GM19328 (cell line): Measurements from ENCODE around the gene KRTAP12-4.
"Not testable (repeated sequence)": the region's sequence is repeated elsewhere in the genome, so short reads cannot be mapped to it uniquely, and the experiment has no call there.

Source experiments
- ATAC-seq: cut with Tn5 transposase; IDR thresholded peaks from one replicate; pipeline ENCODE4 v1.9.1; 2021; ENCODE audit warnings: mild to moderate bottlenecking, moderate library complexity; ENCODE audit not compliant: unreplicated experiment

The KRTAP12-4 gene

DNA sequence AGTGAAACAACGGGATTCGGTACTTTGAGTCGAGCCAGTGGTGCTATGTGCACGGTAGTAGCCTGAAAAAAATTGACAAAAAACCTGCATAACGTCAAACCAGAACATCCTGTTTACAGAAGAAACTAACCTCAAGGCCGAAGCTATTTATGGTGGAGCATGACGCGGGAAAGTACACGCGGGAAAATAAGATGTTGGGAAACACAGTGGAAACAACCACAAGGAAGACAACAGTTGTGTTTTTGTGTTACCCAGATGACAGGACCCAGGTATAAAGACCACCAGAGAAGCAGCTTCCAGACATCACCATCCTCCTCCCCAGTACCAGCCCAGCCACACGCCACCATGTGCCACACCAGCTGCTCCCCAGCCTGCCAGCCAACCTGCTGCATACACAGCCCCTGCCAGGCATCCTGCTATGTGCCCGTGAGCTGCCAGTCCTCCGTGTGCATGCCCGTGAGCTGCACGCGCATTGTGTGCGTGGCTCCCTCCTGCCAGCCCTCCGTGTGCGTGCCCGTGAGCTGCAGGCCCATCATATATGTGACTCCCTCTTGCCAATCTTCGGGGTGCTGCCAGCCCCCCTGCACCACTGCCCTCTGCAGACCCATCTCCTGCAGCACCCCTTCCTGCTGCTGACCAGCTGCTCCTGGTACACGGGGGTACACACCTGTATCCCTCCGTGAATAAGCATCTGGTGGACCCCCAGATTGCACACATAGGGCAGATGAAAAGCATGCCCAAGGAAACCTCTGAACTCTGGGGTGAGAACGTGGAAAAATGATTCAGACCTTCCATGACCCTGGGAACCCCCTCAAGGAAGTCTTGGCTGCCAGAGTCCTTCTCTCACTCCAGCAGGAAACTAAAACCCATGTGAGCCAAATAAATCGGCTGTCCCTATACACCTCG is 3.4 kb upstream of the KRTAP12-4 start, which contains the start of gene KRTAP12-3:
Gene KRTAP12-3 (plus strand): TSS at position 298 of the 906 bp plus-strand sequence. CDS start 48 bp downstream, at position 346.
- no peak for ATAC-seq

DNA sequence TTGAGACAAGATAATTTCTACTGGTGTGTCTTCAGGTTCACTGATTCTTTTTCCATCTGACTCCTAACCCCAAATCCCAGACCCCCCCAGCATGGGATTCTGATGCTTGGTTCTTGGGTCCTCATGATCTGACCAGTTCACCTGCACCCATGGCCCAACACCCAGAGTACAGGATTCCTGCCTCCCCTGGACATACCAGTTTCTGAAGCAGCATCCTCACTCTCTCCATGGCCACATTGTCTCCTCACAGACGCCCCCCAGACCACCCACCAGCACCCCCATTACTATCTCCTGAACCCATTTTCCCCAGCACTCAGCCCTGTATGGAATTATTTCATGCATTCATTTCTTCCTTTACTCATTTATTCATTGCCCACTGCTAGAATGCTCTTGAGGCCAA is 2.4 kb upstream of the KRTAP12-4 start:
- ATAC-seq: no peak

DNA sequence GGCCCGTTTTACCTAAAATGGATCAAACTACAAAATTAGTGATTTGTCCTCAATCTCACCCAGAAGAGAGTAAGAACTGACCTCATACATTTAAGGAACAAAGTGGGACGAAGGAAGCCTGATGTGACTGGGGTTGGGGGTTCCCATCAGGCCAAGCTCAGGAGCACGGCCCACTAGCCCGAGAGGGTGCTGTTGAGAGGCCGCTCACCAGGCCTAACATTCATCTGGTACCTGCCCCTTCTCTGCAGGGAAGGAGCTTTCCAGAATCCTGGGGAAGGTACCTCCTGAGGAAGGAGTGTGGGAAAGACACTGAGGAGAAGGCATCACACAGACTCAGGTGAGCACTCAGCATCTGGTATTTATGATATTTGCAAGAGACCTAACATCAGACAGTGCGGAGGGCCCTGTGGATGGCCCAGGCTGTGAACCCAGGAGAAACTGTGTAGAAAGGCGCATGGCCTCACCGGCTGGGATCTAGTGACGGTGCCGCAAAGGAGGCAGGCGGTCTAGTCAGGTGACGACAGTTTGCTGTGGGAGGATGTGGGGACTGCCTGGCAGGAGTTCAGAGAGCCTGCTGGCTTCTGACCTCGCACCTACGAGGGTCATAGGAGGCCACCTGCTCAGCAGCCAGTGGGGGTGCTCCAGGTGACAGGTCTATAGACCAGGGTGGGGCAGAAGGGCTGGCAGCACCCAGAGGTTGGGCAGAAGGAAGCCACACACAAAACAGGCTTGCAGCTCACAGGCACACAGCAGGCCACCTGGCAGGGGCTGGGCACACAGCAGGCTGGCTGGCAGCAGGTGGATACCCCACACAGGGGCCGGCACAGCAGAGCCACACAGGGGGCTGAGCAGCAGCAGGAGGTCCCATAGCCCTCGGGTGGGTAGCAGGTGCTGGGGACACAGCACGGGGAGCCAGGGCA is 543 bp downstream of the KRTAP12-4 start:
- no peak for ATAC-seq

DNA sequence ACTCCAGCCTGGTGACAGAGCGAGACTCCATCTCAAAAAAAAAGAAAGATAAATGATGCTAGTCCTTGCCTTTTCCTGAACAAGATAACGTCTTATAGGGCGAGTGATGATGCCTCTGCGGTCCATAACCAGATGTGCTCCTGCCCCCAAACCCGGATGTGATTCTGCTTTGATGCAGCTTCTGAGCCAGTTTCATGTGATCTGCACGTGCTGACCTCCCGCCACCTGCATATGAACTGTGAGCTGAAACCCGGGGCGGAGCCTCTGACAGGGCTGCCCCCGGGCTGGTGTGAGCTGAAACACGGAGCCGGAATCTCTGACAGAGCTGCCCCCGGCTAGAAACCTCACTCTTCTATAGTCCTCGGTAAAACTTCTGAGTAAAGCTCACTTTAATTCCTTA is 1.3 kb downstream of the KRTAP12-4 start:
- ATAC-seq: no peak

DNA sequence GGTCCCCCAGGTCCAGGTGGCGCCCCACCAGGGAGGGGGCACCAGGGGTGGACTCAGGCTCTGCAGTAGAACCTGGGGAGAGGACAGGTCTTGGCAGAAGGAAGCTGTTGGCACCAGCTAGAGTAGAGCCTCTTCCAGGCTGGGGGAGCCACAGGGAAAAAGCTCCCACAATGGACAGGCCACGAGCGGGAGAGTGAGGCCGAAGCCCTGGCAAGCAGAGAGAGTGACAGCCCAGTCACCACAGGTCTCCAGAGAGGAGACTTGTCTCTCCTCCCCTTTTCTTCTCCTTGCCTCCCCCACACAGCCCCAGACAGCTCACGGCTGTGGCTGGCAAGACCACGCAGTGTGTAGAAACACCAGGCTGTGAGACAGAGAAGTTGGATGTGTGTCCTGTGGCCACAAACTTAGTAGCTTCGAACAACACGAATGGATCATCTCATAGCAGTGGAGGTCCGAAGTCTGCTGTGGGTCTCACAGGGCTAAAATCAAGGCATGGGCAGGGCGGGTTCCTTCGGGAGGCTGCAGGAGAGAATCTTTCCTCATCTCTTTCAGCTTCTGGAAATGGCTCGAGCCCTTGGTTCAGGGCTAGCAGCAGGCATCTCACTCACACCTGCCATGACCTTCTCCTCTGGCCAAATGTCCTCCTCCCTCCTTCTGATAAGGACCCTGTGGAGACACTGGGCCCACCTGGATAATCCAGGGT is 3.3 kb downstream of the KRTAP12-4 start:
- no peak for ATAC-seq

DNA sequence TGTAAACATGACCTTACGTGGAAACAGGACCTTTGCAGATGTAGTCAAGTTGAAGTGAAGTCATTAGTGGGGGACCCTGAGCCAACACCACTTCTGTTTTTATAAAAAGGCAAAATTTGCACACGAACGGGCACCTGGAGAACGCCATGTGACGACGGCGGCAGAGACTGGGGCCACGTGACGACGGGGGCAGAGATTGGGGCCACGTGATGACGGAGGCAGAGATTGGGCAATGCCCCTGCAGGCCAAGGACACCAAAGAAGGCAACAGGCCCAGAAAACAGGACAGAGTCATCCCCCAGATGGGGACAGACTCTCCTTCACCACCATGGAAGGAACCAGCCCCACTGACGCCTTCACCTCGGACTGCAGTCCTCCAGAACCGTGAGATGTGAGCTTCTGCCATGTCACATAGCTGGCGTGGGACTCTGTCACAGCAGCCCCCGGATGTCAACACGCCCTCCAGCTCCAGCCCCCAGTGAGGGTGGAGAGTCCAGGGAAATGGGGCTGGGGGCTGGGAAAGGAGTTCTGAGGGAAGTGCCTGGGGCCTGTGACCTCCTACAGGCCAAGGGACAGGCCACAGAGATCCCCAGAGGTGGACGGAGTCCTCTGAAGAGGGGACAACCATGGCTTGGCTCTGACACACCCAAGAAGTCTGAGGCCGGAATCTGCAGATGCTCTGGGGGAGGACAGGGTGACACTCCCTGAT is 4.0 kb downstream of the KRTAP12-4 start:
- no peak for ATAC-seq

DNA sequence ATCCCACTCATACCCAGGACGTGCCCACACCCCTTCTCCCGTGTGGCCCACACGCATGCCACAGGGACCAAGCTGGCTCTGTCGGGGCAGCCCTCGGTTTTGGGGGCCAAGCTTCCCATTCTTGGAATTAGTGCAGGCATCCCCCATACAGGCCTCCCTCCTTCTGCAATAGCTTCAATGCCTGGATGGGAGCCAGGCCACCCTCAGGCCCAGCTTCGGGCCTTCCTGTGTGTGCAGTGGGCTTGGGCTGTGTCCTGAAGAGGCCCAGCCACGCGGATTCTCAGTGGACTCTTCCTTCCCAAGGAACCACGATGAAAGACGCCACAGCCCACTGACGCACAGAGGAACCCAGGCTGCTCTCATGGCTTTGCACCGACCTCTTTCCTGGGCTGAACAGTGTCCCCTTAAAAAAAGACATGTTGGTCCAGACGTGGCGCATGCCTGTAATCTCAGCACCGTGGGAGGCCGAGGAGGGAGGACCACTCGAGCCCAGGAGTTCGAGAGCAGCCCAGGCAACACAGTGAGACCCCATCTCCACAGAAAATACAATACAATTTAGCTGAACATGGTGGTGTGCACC is 4.8 kb downstream of the KRTAP12-4 start:
- ATAC-seq: no peak

DNA sequence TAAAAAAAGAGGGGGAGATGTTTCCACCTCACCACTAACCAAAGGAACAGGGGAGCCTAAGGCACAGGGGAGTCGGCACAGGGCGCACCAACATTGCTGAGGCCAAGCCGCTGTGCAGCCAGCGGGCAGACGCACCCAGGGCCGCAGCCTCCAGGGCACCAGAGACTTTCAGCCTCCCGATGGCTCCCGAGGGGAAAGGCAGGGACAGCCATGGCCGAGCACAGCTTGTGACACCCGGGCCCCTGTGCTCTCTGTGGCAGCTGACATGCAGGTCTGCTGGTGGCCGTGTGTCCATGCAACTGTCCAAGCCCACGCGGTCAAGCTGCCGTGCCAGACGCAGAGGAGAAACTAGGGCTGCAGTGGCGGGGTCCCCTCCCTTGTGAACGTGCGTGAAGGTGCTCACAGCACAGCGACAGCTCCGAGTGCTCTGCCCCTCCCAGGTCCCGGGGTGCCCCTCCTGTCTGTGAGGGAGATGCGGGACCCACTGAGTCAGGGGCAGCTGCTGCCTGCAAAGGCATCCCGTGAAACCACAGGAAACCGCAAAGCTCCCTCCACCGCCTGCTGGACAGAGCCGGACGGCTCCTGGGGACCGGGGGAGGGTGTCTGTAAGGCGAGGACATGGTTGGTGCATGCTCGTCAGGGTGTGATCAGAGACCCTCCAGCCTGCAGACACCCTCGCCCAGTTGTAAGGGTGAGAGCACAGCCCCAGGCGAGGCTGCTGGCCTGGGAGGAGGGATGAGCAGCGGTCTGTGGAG is 5.7 kb downstream of the KRTAP12-4 start:
- no peak for ATAC-seq

DNA sequence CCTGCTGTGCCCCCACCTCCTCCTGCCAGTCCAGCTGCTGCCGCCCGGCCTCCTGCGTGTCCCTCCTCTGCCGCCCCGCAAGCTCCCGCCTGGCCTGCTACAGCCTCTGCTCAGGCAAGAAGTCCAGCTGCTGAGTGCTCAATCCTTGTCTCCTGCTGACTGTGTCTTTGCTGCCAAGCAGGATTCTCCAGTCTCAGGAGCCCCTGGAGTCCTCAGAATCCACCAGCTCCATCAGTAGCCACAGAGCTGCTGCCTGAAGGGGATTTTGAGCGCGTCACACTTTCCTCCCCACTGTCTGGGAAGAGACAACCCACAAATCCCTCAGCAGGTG is 7.3 kb downstream of the KRTAP12-4 start:
- ATAC-seq: no peak

DNA sequence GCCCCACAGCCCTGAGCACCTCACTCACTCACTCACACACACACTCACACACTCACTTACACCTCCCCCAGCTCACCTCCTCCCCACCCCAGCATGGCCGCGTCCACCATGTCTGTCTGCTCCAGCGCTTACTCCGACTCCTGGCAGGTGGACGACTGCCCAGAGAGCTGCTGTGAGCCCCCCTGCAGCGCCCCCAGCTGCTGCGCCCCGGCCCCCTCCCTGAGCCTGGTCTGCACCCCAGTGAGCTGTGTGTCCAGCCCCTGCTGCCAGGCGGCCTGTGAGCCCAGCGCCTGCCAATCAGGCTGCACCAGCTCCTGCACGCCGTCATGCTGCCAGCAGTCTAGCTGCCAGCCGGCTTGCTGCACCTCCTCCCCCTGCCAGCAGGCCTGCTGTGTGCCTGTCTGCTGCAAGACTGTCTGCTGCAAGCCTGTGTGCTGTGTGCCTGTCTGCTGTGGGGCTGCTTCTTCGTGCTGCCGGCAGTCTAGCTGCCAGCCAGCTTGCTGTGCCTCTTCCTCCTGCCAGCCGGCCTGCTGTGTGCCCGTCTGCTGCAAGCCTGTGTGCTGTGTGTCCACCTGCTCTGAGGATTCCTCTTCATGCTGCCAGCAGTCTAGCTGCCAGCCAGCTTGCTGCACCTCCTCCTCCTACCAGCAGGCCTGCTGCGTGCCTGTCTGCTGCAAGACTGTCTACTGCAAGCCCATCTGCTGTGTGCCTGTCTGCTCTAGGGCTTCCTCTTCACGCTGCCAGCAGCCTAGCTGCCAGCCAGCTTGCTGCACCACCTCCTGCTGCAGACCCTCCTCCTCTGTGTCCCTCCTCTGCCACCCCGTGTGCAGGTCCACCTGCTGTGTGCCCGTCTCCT is 7.9 kb downstream of the KRTAP12-4 start, which contains the start of gene KRTAP10-11:
Gene KRTAP10-11 (plus strand): TSS at position 49 of the 856 bp plus-strand sequence. CDS start 45 bp downstream, at position 94.
- ATAC-seq: not testable (repeated sequence)

DNA sequence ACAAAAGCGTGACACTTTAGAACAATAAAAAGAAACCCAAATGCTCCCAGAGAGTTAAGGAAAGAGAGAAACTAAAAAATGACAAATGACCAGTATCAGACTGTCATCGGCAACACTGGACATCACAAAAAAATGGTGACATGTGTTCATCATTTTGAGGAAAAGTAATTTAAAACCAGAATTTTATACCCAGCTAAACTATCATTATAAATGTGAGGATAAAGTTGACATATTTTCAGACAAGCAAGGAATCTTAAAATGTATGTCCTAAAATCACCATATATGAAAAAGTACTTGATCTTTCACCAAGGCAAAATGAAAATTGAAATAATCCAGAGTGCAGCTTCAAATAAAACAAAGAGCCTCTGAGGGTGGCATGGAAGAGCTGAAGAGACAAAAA is 9.6 kb downstream of the KRTAP12-4 start:
- no peak for ATAC-seq

DNA sequence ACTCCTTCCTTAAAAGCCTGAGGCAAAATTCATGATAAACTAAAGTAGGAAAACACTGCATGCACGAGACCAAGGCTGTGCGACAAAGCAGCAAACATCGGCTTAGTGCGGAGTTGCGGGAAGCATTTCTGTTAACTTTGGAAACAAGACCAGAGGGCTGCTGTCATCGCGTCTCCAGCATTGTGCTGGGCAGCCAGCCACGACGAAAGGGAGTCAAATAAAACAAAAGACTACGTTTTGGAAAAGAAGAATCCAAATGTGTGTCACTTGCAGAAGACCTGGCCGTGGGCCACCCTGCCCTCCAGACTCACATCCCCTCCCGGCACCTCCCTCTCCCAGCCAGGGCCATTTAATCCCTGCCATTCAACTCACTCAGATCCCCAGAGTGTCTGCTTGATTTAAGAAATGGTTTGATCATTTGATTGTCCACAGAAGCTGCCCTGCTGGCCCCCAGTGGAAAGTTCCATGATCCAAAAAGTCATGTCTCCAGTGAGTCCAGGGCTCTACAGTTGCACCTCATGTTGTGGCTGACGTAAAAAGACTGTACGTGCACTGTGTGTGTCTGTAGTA is 10.6 kb downstream of the KRTAP12-4 start:
- no peak for ATAC-seq

DNA sequence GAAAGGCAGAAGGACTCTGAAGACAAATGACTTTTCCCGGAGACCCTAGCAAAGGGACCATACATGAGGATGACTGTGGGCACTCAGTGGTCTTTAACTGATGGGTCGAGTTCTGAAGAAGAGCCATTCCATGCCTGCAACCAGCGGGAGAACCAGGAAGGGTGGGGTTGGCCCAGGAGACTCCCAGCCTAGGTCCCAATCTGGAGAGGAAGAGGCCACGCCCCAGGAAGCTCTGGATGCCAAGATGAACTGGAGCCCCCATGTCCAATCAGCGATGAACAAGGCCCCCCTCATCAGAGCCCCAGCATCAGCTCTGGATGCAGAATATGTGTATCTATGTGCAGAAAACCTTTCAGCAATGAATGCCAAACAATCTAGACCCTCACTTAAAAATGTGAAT is 13.7 kb downstream of the KRTAP12-4 start:
- ATAC-seq: no peak

DNA sequence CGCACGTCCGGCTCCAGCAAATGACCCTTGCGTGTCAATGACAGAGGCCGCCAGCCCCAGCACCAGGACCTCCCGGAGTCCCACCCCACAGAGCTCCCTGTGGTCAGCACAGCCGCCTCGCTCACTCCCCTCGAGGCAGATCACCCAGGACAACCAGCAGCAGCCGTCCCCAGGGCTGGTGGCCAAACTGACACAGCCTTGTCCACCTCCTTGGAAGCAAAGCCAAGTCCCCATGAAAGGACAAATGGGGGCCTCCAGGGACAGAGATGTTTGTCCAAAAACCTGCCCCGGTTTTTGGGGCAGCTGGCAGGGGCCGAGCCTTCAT is 15.2 kb downstream of the KRTAP12-4 start:
- no peak for ATAC-seq

DNA sequence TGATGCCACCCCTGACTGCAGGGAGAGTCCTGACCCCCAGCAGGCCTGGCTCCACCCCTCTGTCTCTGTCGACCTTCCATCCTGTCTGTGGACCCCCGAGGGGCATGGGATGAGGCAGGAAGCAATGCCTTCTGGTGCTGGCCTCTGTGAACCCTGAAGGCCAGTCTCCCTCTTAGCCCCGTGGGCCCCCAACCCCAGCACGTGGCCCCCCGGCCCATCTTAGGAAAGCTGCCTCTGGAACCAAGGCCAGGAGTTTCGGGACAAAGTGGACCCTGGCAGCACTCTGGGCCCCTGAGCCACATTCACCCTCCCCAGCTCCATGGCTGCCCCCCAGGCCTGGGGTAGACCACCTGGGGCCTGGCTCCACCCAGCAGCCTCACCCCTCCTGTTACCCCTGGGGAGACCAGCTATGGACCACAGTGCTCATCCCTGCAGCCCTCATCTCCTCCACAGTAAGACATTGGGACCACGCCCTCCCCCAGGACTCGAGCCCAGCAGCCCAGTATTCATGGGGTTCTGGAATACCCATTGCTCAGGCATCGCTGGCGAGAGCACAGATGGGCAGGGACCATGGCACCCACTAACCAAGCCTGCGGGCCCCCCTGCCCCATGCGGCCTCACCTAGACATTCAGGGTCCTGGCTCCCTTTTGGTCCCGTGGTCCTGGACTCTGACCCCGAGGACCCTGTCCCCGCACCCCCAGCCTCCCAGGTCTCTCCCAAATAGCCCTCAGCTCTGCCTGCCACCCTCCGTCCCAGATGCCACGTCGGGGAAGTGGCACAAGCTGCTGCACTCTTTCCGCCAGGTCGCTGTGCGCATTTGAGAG is 15.7 kb downstream of the KRTAP12-4 start:
- not testable (repeated sequence) for ATAC-seq

DNA sequence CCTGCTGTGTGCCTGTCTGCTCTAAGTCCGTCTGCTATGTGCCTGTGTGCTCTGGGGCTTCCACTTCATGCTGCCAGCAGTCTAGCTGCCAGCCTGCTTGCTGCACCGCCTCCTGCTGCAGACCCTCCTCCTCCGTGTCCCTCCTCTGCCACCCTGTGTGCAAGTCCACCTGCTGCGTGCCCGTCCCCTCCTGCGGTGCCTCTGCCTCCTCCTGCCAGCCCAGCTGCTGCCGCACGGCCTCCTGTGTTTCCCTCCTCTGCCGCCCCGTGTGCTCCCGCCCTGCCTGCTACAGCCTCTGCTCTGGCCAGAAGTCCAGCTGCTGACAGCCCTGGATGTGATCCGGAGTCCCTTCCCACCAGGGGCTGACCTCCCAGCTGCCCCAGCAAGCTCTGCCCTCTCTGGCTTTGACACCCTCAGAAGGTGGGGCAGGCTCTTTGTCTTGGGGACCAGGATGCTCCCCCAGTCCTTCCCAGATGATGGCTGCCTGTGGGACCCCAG is 16.6 kb downstream of the KRTAP12-4 start:
- not testable (repeated sequence) for ATAC-seq
